SW 1271 (cell line): ENCODE measurements around the gene ABHD1.
"Not testable (repeated sequence)": the region's sequence is repeated elsewhere in the genome, so short reads cannot be mapped to it uniquely, and the experiment has no call there.

Experiments used
- DNase-seq, 2 experiments: peaks; one replicate each; lab custom pipeline; 2025; lab: John Stamatoyannopoulos, UW

The ABHD1 gene

DNA sequence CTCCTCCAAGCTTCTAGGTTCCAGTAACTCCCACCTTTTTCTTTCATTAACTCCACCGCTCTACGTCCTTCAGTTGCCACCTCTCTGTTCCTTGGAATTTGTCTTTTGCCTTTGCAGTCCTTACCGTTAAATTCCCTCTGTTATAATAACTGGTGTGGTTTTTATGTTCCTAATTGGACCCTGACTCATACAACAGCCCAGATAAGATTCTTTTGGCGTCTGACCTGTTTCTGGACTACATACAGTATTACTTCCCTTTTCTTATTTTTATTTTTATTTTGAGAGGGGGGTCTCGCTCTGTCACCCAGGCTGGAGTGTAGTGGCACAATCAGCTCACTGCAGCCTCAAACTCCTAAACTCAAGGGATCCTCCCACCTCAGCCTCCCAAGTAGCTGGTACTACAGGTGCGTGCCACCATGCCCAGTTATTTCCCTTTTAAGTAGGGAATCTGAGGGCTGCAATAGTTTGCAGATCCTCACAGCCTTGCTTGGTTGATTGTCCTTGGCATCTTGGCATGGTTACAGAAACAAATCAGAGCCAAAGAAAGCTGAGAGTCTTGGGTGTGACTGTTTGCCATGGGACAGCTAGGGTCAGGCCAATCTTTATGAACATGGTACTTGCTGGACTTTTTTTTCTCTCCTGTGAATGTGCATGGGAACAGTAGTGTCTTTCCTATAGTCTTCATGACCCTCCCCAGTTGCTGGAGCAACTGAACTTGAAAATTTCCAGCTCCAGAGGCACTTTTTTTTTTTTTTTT lies 47.1 kb downstream of the ABHD1 start:
- DNase-seq: no peak

DNA sequence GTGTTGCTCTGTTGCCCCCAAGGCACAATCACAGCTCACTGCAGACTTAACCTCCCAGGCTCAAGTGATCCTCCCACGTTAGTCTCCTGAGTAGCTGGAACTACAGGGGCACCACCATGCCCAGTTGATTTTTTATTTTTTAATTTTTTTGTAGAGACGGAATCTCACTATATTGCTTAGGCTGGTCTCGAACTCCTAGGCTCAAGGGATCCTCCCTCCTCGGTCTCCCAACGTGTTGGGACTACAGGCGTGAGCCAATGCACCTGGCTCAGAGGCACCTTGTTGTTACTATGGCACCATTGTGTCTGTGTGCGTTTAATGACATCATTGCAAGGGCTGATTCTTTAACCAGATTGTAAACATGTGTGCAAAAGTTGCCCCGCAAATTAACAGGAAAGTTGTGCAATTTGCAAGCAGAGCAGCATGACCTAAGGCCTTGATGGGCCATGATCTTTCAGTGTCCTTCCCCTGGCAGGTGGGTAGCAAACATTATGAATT lies 47.8 kb downstream of the ABHD1 start:
- DNase-seq: no peak

DNA sequence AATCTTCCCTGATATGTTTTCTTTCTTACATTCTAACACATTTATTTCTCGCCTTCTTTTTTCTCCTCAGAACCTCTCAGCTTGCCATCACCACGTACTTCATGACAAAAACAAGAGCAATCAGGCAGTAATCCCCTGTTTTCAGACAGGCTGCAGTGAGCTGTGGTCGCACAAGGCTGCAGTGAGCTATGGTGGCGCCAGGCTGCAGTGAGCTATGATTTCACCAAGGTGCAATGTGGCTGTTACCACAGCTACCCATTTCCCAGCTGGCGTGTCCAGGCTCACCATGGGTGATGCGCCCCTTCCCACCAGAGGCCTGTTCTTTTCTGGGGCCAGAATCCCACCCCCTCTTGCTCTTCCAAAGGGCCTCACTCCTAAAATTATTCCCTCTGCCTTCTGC lies 51.0 kb downstream of the ABHD1 start:
- DNase-seq: no peak

DNA sequence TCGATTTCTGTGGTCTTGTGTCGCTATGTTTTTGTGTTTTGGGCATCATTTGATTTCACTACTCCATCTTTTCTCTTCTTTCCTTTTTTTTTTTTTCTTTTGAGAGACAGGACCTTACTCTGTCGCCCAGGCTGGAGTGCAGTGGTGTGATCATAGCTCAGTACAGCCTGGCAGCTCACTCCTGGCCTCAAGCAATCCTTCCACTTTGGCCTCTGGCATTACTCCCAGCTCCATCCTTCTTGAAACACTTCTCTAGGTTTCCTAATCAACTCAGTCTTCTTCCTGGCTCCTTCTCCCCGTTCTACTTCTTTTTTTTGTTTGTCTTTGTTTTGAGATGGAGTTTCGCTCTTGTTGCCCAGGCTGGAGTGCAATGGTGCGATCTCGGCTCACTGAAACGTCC lies 51.7 kb downstream of the ABHD1 start:
- DNase-seq: no peak

DNA sequence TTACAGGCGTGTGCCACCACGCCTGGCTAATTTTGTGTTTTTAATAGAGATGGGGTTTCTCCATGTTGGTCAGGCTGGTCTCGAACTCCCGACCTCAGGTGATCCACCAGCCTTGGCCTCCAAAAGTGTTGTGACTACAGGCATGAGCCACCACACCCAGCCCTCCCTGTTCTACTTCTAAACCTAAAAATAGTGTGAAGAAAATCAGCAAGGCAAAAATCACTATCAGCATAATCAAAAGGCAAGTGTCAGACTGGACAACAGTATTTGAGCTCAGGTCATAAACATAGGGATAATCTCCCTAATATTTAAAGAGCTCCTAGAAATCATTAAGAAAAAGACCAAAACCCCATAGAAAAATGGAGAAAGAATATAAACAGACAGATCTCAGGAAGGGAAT lies 52.2 kb downstream of the ABHD1 start:
- DNase-seq: not testable (repeated sequence)

DNA sequence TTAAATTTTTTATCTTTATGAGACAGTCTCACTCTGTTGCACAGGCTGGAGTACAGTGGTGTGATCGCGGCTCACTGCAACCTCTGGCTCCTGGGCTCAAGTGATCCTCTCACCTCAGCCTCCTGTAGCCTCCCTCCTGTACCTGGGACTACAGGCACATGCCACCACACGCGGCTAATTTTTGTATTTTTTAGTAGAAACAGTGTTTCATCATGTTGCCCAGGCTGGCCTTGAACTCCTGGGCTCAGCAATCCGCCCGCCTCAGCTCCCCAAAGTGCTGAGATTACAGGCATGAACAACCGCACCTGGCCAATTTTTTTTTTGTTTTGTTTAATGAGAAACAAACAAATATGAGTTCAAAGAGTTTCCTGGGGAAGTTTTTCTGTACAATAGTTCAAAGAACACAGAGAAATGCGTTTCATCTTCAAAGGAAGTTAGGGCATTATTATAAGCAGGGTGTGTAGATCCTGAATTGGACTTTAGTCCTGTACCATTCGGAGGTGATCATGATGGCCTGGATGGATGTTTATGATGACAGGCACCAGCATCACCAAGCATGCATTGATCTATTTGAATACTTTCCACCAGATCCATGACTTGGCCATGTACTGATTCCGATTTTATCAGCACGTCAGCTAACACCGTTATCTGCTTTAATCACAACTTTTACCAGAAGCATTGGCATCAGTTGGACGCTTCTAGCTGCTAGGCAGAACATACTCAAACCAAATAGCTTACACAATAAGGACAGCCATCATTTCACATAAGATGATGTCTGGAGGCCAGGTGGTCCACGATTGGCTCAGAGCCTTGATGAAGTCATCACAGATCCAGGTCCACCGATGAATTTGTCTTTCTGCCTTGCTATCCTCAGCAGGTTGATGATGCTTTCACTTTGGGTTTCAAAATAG lies 54.1 kb downstream of the ABHD1 start:
- no peak for DNase-seq

DNA sequence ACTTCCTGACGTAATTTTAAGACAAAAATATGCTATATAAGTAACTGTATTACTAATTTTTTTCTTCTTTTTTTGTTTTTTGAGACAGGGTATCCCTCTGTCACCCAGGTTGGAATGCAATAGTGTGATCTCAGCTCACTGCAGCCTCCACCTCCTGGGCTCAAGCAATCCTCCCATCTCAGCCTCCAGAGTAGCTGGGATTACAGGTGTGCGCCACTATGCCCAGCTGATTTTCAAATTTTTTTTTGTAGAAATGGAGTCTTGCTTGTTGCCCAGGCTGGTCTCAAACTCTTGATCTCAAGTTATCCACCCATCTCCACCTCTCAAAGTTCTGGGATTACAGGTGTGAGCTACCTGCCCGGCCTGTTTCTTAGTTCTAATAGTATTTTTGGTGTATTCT lies 54.9 kb downstream of the ABHD1 start:
- DNase-seq: no peak

DNA sequence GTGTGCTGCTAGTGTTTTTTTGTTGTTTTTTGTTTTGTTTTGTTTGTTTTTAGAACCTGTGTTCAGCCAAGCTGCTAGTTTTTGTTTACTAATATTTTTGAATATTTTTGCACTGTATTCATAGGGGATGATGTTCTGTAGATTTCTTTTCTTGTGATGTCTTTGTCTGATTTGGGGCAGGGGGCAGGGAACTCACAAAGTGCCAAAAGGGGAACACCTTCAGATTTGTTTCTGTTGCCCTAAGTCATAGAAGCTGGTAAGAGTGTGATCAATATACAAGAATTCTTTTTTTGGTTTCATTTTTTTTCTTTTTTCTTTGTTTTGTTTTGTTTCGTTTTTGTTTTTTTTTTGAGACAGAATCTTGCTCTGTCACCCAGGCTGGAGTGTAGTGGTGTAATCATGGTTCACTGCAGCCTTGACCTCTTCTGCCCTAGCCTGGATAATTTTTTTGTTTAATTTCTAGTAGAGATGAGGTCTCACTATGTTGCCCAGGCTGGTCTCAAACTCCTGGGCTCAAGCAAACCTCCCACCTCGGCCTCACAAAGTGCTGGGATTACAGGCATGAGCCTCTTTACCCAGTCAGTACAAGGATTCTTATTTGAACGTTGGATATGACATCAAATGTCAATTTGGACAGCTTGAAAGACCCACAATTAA lies 55.9 kb downstream of the ABHD1 start:
- no peak for DNase-seq
